Fibroblast of villous mesenchyme (primary cell): ENCODE data around the gene MAS1. TPM values are rescaled to one million over a fixed set of nuclear protein-coding genes. Genes with fewer than 3 reads are reported as not detected.

Experiments
- DNase-seq: peaks from one replicate; pipeline ENCODE4 v3.0.0-alpha.2; 2010; ENCODE audit warnings: low read depth
- H3K4me3 ChIP-seq: 2 replicates; pipeline ENCODE4 v1.5.1; 2011; ENCODE audit warnings: low read depth, mild to moderate bottlenecking, low read length
- CTCF ChIP-seq: IDR thresholded peaks from 2 replicates; pipeline ENCODE4 v1.5.1; 2012; ENCODE audit warnings: low read depth, mild to moderate bottlenecking, low read length; ENCODE audit not compliant: insufficient read depth
- total RNA-seq: library from RNA; depleted of rRNA; stranded (reverse); fragments of >200 nt; gene quantifications from 2 replicates; pipeline ENCODE4 v1.2.3, GENCODE V29; 2012

MAS1 gene
- total RNA-seq, 1 donor = not detected

DNA sequence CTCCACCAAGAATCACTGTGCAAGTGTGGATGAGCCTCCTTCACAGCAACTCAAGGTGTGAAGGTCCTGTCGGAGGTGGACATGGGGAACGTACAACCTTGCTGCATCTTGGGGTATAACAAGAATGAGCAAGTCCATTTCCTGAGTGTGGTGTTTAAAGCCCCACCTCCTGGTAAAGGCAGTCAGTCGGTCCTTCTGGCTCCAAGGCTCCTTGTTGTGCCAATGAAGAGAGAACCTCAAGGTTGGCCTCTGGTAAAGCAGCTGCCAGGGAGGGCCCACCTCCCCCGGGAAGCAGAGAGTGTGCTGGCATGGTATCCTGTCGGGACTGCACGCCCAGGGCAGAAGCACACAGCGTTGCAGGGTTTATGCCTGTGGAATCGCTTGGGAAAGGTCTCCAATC is 12.4 kb upstream of the MAS1 start:
- no peak for DNase-seq
- no peak overlapping the region for H3K4me3 ChIP-seq
- no peak for TF ChIP-seq CTCF

DNA sequence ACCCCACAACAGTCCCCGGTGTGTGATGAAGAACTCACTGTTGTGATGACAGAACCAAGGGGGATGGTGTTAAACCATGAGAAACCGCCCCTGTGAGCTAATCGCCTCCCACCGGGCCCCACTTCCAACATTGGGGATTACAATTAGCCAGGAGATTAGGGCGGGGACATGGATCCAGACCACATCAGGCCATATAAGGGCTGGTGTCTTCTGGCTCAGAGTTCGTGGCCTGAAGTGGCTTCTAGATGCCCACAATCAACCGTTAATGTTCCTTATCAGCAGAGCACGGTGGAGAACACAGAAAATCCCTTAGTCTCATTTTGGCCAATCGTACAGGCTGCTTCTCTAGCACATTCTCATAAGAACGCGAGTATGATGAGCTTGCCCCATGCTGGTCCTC is 10.9 kb upstream of the MAS1 start:
- H3K4me3 ChIP-seq = no peak overlapping the region
- TF ChIP-seq CTCF = no peak
- no peak for DNase-seq

- no peak for DNase-seq
- no peak overlapping the region for H3K4me3 ChIP-seq
- no peak for TF ChIP-seq CTCF
Measured at GRCh38 chr6:159880412-159880975, 10.3 kb upstream of the MAS1 start.

GRCh38 chr6:159884720-159885119 is 6.1 kb upstream of the MAS1 start:
- no peak overlapping the region for H3K4me3 ChIP-seq
- no peak for DNase-seq
- TF ChIP-seq CTCF = no peak

GRCh38 chr6:159886270-159886669 is 4.5 kb upstream of the MAS1 start:
- H3K4me3 ChIP-seq = no peak overlapping the region
- DNase-seq = no peak
- no peak for TF ChIP-seq CTCF

GRCh38 chr6:159887146-159887545 is 3.6 kb upstream of the MAS1 start:
- DNase-seq = no peak
- no peak for TF ChIP-seq CTCF
- no peak overlapping the region for H3K4me3 ChIP-seq

DNA sequence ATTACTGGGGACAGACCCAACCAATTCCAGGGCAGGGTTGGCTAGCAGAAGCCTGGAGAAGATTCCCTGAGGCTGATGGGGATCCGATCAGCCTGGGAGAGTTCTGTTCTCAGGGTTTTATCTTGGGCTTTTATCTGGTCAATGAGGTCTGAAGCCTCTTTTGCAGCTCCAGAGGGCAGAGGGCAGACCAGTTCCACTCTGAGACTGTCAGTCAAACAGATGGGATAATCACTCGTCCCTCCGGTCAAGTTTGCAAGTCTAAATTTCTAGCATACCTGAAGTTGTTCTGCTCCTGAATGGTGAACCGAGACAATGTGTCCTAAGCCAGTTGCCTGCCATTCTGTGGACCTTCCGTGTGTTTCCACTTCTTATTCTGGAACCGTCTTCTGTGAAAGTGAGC is 3.0 kb upstream of the MAS1 start:
- no peak for TF ChIP-seq CTCF
- no peak overlapping the region for H3K4me3 ChIP-seq
- DNase-seq = no peak
